GM19099 (cell line): ENCODE data around the gene ASIC3.

Experiments used
- POLR2A ChIP-seq: IDR thresholded peaks from 3 replicates; pipeline ENCODE4 v1.6.1; 2011; ENCODE audit warnings: low read depth; ENCODE audit not compliant: insufficient read length; ENCODE audit errors: extremely low read depth

ASIC3 gene

DNA sequence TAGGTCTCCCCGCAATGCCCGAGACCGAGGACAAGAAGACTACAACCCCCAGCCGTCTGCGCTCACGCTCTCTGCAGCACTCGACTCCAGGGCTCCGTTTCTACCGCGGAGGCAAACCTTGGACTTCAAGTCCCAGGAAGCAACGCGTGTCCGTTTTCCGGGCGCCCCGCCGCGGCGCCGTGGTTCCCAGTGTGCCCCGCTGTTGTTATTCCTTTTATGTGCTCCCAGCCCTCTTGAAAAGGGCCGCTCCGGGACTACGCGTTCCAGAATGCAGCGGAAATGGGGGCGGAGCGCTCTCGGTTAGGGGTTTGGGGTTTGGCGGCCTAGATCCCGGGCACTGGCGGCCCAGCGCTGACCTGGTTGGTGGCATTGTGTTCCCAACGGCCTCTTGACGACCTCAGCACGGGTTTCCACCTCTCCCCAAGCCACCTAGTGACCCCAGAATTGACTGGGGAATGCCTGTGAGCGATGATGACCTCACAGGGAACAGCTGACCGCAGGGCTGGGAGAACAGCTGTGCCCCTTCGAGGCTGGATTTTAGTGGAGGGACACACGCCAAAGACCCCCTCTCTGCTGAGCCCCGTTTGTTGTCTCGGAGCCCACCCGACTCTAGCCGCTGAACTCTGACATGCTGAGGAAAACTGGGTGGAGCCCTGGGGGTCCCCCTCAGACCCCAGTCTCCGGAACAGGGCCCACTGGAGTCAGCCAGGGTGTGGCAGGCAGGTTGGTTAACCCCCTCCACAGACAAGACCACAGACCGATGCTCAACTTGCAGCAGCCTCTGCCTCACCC is 9.9 kb downstream of the ASIC3 start:
- peak; percentile 52 for TF ChIP-seq POLR2A

DNA sequence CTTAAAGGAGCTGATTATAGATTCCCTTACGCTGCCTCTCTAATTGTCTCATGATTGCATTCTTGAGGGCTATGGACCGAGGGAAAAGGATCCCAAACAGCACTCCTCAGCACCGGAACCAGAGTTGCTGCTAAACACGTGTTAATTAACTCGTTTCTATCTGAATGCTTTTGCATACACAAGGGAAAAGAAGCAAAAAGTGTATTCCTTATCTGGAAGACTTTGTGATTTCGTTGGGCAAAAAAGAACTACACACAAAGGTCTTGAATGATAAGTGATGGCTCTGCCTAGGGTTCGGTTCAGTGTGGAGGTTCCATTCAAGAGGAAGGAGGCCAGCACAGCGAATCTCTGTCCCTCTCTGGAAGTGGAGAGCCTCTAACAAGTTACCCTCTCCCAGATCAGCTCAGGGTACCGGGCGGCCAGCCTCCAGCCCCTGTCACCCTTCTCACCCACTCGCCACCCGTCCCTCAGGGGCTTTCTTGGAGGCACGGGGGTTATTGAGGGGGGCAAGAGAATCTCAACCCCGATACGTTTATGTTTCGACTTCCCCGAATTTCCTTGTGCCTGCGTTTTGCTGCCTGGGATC is 10.5 kb downstream of the ASIC3 start:
- TF ChIP-seq POLR2A = no peak

DNA sequence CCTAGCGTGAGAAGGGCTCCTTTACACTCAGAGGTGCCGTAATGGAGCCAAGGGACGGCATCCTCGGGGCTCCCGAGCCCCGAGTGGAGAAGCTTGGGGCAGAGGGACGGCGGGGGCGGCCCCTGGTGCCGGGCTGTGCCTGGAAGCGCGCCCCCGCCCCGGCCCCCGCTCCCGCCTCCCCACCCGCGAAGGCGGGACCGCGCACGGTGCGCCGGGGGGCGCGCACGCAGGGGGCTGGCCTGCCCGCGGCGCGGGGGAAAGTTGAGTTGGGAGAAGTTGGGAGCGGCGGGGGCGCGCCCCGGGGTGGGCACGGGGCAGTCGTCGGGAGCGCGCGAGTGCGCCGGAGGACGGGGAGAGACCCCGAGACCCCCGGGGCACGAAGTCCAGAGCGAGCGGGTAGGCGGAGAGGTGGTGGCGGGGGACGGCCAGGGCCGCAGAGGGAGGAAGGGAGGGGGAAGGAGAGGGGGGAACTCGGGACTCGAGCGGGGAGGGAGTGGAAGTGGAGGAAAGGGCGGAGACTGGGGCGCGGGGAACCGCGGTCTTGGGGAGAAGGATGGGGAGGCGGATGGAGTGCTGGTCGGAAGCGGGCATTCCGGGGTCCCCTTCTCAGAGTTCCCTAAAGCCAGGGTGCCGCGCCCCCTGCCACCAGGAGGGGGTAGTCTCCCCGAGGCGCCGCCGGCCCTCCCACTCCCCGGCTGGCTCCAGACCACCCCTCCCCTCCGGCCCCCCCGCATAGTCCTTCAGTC is 11.2 kb downstream of the ASIC3 start, which contains the start of gene SLC4A2:
SLC4A2 (plus strand) TSS at position 223 of the 746 bp plus-strand sequence. CDS start 2,399 bp downstream, outside the sequence.
- peak; percentile 63 for TF ChIP-seq POLR2A

DNA sequence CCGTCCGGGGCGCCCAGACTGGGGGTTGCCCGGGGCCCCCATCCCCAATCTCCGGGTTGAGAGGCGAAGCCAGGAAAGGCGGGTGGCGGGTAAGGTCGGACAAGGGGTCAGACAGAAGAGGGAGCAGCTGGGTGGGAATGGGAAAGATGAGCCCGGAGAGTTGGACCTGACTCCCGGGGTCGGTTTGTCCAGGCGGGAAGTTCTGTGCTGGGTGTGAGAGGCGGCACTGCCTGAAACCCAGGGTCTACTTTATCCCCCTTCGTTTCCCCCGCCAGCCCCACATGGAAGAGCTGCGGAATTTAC is 11.7 kb downstream of the ASIC3 start:
- no peak for TF ChIP-seq POLR2A

DNA sequence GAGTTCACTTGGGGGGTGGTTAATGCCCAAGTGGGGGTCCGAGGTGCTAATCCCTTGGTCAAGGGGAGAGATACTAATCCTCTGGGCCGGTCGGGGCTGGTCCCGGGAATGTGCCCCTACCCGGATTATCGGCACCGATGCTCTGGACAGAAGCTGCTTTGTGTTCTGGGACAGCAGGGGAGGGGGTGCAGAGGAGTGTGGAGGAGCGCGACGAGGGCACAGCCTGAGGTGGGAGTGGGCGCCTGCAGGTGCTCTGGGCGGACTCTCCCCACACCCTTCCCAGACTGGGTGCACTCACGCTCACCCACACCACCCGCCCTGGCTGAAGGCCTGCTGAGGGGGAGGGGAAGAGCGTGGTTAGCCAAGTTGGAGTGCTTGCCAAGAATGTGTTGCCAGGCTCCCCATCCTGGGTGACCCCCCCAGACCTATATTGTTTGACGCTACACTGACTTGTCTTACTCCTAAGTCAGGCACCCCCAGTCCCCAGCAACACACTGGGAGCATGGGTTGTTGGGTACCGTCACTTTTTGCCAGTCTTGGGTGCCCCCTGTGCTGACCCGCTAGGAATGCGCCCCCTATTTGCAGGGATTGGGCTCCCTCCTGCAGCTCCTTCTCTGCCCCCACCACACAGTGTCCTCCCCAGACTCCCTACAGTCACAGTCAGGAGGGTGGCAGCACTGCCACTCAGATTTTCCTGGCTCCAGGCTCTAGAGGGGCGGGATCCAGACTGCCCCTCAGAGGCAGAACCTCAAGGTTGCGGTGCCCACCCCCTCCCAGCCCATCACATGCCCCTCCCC is 12.3 kb downstream of the ASIC3 start:
- TF ChIP-seq POLR2A = no peak

DNA sequence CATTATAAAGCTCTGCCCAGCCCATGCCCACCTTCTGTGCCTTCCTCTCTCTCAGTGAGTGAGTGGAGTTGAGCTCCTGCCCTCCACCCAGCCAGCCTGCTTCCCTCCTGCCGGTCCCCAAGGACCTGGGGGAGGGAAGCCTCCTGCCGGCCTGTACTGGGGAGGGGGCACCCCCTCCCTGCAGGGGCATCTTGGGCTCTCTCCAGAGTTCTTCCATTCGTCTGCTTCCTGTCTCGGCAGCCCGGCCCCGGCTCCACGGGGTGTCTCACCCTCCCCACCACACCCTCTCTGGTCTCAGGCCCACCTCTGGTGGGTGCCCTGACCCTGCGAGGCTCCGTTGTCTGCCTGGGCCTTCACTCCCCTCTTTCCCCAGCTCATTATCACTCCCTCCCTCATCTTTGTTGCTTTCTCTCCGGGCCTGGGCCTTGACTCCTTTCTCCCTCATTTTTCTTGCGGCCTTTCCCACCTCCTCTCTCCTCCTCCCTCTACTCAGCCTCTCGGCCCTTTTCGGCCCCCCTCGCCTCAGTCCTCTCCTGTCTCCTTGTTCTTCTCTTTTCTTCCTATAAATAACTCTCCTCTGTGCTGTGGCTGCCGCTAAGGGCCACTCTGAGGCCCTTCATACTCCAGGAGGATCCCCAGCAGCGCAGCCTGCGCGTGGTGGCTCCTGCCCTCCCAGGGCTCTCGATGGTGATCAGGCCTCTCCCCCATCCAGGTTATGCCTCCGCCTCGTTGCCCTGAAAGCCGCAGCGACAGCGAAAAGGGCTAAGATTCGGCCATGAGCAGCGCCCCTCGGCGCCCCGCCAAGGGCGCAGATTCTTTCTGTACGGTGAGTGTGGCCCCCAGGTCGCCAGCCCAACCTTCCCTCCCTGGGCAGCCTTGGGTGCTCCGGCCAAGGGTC is 13.1 kb downstream of the ASIC3 start:
- TF ChIP-seq POLR2A = no peak

DNA sequence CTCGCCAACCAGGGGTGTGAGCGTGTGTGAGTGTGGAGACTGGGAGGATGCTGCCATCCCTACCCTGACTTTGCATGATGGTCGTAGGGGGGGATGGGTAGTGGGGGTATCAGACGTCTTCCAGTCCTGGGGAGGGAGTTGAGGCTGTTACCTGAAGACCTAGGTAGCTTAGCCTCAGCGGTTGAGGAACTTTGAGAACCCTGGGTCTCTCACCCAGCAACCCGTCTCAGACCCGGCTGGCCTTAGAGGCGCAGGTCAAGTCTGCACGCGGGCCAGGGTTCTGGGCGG is 13.7 kb downstream of the ASIC3 start:
- TF ChIP-seq POLR2A = no peak

DNA sequence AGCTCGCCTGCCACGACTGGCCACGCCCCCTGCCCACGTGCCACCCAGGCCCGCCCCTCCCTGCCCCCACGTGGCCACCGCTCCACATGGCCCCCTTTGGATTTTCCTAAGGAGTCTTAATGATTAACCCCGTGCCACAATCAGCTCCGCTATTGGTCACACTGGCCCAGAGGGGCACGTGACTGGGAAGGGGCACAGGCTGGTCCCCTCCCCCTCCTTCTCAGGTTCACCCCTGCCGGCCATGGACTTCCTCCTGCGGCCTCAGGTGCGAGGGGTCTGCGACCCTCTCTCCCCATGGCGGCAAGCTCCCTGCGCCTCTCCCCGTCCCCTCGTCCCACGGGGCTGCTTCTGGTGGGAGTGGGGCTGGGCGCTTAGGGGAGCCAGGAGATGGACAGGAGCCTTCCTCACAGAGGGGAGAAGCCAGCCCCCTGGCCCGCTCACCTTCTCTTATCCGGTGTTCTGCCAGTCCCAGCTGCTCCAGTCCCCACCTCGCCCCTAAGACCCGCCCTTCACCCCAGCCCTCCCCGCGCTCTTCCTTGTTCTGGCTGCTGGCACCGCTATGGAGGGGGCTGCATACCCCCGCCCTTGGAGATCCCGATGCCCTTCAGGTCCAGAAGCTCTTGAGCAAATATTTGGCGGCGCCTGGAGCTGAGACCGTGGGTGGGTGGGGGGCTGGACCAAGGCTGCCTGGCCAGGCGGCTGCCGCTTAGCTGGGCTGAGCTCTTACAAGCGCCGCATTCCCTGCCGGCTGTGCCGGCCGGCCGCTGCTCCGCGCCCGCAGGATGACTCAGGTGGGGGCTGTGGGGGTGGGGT is 14.3 kb downstream of the ASIC3 start:
- TF ChIP-seq POLR2A = no peak

DNA sequence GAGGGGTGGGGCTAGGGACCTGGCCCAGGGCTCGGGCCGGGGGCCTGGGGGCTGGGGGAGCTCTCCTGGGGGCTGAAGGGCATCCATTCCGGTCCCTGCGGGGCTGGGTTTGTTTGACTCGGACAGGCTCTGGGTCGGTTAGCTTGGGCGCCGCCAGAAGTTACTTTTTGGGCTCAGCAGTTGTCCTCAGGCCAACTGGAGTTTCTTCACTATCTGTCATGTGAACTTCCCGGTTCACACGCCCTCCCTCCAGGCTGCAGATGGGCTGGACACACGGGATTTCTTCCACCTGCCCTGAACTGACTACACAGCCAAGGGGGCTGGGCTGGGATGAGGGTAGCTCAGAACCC is 14.9 kb downstream of the ASIC3 start:
- no peak for TF ChIP-seq POLR2A

DNA sequence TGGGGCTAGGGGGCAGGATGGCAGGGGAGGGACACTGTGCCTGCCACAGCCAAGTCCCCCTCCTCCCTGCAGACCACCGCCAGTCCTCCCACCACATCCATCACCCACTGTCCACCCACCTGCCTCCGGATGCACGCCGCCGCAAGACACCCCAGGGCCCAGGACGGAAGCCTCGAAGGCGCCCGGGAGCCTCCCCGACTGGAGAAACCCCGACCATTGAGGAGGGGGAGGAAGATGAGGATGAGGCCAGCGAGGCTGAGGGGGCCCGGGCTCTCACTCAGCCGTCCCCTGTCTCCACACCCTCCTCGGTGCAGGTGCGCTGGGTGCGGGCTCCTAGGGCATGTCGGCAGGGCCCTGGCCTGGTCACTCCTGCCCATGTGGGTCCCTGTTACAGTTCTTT is 16.1 kb downstream of the ASIC3 start:
- TF ChIP-seq POLR2A = no peak

DNA sequence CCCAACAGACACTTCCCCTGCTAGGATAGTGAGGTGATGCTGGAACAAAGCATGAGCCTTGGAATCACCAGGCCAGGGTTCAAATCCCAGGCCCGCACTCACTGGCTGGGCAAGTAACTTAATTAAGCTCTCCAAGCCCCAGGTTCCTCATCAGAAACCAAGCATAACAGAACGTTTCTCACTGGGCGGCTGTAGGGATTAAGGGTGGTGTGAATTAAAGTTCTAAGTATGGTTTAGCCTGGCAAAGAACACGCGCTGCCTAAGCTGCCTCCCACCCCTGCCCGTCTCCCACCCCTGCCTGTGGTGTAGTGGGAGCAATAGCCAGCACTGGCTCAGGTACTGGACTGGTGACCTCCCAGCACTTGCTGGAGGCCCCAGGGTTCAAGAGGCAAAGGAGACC is 16.7 kb downstream of the ASIC3 start:
- TF ChIP-seq POLR2A = no peak

DNA sequence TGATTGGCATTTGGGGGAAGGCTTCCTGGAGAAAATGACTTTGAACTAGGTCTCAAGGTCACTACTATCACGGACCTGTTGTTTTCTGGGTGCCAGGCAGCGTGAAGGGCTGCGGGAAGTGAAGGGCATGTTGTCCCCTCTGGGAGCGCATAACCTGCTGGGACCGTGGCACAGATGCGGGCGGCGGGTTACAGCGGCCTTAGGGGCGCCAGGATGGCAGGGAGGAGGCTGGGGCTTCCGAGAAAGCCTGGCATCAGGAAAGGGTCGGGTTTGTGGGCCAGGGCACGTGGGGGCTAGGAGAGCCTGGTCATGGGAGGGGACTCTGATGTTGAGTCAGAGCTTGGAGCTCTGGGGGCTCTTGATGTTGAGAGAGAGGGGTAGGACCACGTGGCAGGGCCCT is 17.2 kb downstream of the ASIC3 start:
- no peak for TF ChIP-seq POLR2A

DNA sequence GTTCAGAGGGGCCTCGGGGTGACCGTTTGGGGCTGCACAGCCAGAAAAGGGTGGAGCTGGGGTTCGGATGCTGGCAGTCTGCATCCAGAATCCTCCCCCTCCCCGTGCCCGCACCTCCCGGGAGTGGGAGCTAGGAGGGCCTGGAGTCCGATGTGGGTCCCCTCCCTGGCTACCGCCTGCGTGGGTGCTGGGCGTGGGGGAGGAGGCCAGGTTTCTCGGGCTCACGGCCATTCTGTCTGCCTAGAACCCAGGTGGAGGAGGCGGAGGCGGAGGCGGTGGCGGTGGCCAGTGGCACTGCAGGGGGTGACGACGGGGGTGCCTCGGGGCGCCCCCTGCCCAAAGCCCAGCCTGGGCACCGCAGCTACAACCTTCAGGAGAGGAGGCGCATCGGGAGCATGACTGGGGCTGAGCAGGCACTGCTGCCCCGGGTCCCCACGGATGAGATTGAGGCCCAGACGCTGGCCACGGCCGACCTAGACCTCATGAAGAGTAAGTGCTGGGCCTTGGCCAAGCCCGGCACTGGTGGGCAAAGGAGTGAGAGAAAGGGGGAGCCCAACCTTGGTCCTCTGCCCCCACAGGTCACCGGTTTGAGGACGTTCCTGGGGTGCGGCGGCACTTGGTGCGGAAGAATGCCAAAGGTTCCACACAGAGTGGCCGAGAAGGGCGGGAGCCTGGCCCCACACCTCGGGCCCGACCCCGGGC is 18.1 kb downstream of the ASIC3 start:
- TF ChIP-seq POLR2A = no peak
